Astrocyte of the hippocampus (primary cell): ENCODE data around the gene GFPT2.

Source experiments
- DNase-seq: peaks from one replicate; pipeline ENCODE4 v3.0.0; 2011; ENCODE audit warnings: low read depth, low spot score

GFPT2 gene

GRCh38 chr5:180283026-180283615 is 70.0 kb downstream of the GFPT2 start:
- peak; percentile 48 for DNase-seq

GRCh38 chr5:180282281-180282680 is 70.9 kb downstream of the GFPT2 start:
- no peak for DNase-seq

DNA sequence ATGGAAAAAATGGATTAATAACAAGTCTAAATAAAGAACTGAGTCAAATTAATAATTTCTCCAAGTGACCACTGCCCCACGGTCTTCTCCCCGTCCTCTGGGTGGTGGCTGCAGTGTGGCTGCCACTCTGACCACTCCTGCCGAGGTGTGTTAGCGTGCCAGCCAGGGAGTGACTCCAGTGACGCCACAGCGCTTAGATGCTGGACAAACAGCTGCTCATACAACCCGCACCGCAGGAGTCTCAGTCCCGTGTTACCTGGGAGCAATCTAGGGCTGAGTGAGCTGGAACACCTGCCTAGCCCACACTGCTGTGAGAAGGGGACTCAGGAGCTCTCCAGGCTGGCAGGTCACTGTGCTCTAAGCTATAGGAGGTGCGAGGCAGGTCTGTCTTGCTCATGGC is 71.4 kb downstream of the GFPT2 start:
- no peak for DNase-seq

GRCh38 chr5:180274695-180275094 is 78.4 kb downstream of the GFPT2 start:
- no peak for DNase-seq

DNA sequence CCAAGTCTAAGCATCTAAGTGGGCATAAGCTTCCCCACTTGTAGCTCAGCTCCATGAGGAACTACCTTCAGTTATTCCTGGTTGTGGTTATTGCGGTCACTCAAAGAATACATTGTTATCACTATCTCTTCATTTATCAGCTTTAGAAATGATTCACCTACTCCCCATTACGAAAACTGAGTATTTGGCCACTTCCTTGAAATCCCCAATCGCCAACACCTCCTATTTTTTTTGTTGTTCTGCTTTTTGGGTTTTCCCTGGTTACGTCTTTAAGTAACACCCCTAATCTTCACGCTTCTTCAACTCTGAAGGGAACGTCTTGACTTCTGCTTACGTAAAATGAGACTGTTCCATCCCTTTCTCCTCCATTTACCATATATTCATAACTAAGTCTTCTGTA is 81.9 kb downstream of the GFPT2 start:
- DNase-seq = no peak

- no peak for DNase-seq
Observed at GRCh38 chr5:180259260-180259611, 93.9 kb downstream of the GFPT2 start.

- DNase-seq = no peak
Observed at GRCh38 chr5:180253036-180253824, 99.9 kb downstream of the GFPT2 start.

GRCh38 chr5:180251887-180252286 is 101.2 kb downstream of the GFPT2 start:
- DNase-seq = no peak

DNA sequence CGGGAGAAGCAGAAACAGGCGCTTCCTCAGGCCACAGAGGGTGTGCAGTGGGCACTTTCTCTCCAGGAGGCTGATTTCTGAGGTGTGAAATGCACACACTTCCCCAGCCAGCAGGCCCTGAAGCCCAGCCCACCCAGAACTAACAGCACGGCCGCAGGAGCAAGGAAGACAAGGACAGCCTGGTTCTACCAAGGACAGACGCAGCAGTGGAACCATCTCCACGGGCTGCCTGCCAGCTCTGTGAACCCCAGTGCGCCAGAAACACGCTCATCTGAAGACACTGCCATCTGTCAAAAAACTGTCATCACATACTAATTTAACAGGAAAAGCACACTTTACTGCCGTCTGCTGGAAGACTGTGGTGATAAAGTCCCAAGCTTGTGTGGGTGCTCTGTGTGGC is 102.0 kb downstream of the GFPT2 start:
- DNase-seq = no peak
